ENCODE results near the gene EMID1. TPM values are rescaled to one million over a fixed set of nuclear protein-coding genes. Genes with fewer than 3 reads are reported as not detected.

EMID1 gene
- total RNA-seq, 1 donor from 2014 or later, result 10.4 TPM

DNA sequence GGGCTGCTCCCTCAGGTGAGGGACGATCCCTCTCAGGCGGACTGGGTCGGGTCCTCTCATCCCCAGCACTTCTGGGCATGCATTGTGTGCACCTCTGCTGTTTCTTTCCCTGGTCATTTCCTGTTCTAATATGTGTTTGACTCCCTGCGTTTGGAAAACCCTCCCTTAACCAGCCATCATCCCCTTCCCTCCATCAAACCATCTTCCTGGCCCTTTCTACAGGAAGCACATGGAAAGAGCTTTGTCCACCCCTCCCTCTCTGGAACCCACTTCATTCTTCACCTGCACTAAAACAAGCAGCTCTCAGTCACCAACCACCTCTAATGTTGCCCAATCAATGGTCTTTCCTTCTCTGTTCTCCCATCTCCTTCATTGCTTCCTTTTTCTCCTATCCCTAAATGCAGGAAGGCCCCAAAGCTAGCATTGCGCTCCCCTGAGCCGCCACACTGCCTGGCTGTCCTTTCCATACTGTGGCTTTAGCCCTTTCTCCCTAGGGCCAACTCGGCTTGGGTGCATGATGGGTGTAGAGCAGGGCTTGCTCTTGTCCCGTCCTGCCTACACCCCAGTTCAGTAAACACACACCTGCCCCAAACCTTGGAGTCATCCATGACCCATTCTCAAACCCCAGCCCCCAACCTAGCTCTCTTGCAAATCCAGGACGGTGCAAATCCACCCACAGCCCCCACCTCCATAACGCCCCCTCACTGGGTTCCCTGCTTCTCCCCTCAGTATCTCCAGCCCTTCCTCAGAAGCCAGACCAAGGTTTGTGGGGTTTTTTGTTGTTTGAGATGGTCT is 95.3 kb downstream of the EMID1 start:
- peaks cover 5% of the 10 kb centered on the region for H3K27me3 Mint-ChIP-seq (ENCODE audit: low read depth)
- peaks cover 31% of the 10 kb centered on the region for H3K36me3 Mint-ChIP-seq (ENCODE audit: low read depth)
- TF ChIP-seq, protein P1, sequence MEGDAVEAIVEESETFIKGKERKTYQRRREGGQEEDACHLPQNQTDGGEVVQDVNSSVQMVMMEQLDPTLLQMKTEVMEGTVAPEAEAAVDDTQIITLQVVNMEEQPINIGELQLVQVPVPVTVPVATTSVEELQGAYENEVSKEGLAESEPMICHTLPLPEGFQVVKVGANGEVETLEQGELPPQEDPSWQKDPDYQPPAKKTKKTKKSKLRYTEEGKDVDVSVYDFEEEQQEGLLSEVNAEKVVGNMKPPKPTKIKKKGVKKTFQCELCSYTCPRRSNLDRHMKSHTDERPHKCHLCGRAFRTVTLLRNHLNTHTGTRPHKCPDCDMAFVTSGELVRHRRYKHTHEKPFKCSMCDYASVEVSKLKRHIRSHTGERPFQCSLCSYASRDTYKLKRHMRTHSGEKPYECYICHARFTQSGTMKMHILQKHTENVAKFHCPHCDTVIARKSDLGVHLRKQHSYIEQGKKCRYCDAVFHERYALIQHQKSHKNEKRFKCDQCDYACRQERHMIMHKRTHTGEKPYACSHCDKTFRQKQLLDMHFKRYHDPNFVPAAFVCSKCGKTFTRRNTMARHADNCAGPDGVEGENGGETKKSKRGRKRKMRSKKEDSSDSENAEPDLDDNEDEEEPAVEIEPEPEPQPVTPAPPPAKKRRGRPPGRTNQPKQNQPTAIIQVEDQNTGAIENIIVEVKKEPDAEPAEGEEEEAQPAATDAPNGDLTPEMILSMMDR (conservative IDR thresholded peaks at IDR 0.05), result no peak
- no peaks in the 10 kb centered on the region for H3K9me3 Mint-ChIP-seq
- peak overlapping the region; percentile 79 for H3K27ac Mint-ChIP-seq (ENCODE audit: unreplicated experiment)
- H3K4me1 Mint-ChIP-seq, result peaks cover 3% of the 10 kb centered on the region
- no peak for DNase-seq (ENCODE audit: low read depth, low spot score)
- H3K4me3 Mint-ChIP-seq, result peak overlapping the region; percentile 54

- Mint-ChIP-seq H3K4me1 (peaks cover 4% of the 10 kb centered on the region), H3K4me3 (peak overlapping the region; percentile 54), H3K27me3 (ENCODE audit: low read depth) (peaks cover 5% of the 10 kb centered on the region), H3K9me3 (no peaks in the 10 kb centered on the region), H3K27ac (ENCODE audit: unreplicated experiment) (no peak overlapping the region), H3K36me3 (ENCODE audit: low read depth) (peaks cover 28% of the 10 kb centered on the region)
- no peak for DNase-seq (ENCODE audit: low read depth, low spot score)
- TF ChIP-seq, protein P1 (conservative IDR thresholded peaks at IDR 0.05), result no peak
Measured at GRCh38 chr22:29301716-29302401, 96.2 kb downstream of the EMID1 start.

DNA sequence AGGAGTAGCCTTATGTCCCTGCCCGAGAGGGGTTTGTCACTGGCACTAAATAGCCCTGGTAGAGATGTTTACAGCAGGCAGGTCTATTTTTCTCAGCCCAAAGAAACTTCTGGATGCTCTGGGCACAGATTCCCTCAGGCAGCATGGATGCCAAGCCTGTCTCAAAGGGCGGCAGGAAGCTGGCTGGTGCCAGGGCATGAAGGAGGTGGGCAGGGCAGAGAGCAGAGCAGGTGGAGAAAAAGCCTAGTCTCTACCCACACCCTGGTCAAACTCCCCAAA is 96.6 kb downstream of the EMID1 start:
- peaks cover 5% of the 10 kb centered on the region for H3K4me1 Mint-ChIP-seq
- H3K27me3 Mint-ChIP-seq (ENCODE audit: low read depth), result peaks cover 5% of the 10 kb centered on the region
- H3K9me3 Mint-ChIP-seq, result no peaks in the 10 kb centered on the region
- TF ChIP-seq, protein P1 (conservative IDR thresholded peaks at IDR 0.05), result no peak
- peaks cover 25% of the 10 kb centered on the region for H3K36me3 Mint-ChIP-seq (ENCODE audit: low read depth)
- DNase-seq (ENCODE audit: low read depth, low spot score), result no peak
- H3K27ac Mint-ChIP-seq (ENCODE audit: unreplicated experiment), result no peak overlapping the region
- peak overlapping the region; percentile 54 for H3K4me3 Mint-ChIP-seq

DNA sequence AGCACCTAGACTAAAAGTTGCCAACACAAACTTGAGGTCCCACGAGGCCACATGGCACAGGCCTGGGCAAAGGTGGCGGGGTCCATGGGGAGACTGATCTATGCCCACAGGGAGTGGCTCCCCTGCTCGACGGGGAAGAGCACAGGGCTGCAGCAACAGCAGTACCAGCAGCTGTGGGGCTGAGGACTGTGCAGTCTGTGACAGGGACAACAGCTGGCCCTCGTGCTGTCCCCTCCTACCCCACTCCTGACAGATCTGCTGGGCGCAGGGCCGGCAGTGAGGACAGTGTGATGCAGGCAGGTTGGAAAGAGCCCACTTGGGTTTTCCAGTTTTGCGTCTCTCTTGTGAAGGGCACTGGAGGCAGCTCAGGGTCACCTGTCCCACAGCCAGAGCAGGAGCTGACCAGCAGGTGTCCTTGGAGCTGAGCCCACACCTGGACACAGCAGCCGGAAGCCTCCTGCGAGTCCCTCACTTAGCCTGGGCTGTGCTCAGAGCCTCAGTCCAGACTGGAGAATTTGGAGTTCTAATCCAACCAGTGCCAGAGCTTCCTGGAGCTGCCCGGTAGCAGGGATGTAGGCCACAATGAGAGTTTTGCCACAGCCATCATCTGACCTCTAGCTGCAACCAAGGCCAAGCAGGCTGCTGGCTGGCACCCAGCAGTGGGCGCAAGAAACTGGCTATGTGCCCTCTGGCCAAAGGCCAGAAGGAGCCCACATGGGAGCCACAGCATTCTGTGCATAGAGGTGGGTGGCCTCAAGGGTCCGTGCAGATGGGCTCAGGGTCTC is 97.2 kb downstream of the EMID1 start:
- H3K4me3 Mint-ChIP-seq, result peak overlapping the region; percentile 72
- no peak for DNase-seq (ENCODE audit: low read depth, low spot score)
- H3K9me3 Mint-ChIP-seq, result no peaks in the 10 kb centered on the region
- peak overlapping the region; percentile 57 for H3K27ac Mint-ChIP-seq (ENCODE audit: unreplicated experiment)
- H3K4me1 Mint-ChIP-seq, result peaks cover 8% of the 10 kb centered on the region
- TF ChIP-seq, protein P1 (conservative IDR thresholded peaks at IDR 0.05), result no peak
- H3K36me3 Mint-ChIP-seq (ENCODE audit: low read depth), result peaks cover 20% of the 10 kb centered on the region
- H3K27me3 Mint-ChIP-seq (ENCODE audit: low read depth), result peaks cover 5% of the 10 kb centered on the region

DNA sequence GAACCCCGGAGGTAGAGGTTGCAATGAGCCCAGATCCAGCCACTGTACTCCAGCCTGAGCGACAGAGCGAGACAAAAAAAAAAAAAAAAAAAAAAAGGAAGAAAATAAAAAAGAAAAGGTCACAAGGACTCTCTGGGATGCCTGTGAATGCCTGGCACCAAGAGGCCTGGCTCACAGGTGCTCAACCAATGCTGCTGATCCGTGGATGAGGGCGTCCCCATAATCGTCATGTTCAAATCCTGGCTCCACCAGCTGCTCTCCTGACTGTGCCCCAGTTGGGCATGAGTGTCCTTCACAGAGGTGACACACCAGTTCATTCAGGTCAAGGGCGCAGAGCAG is 100.1 kb downstream of the EMID1 start:
- peak overlapping the region; percentile 89 for H3K4me3 Mint-ChIP-seq
- peaks cover 4% of the 10 kb centered on the region for H3K36me3 Mint-ChIP-seq (ENCODE audit: low read depth)
- H3K27me3 Mint-ChIP-seq (ENCODE audit: low read depth), result peaks cover 5% of the 10 kb centered on the region
- peaks cover 8% of the 10 kb centered on the region for H3K4me1 Mint-ChIP-seq
- H3K27ac Mint-ChIP-seq (ENCODE audit: unreplicated experiment), result no peak overlapping the region
- no peaks in the 10 kb centered on the region for H3K9me3 Mint-ChIP-seq
- DNase-seq (ENCODE audit: low read depth, low spot score), result no peak
- TF ChIP-seq, protein P1 (conservative IDR thresholded peaks at IDR 0.05), result no peak
